Measurements from ENCODE around the gene ITSN1. TPM values are rescaled to one million over a fixed set of nuclear protein-coding genes. Genes with fewer than 3 reads are reported as not detected.
"Not testable (repeated sequence)": the region's sequence is repeated elsewhere in the genome, so short reads cannot be mapped to it uniquely, and the experiment has no call there.

Gene ITSN1
- total RNA-seq, 1 donor from 2014 or later: 116 TPM

- H3K27ac Mint-ChIP-seq: peak overlapping the region; percentile 1
- TF ChIP-seq CTCF (IDR thresholded peaks at IDR 0.05; ENCODE audit: unreplicated experiment): no peak
- DNase-seq (ENCODE audit: low spot score, unreplicated experiment): no peak
- peaks cover 4% of the 10 kb centered on the region for H3K9me3 Mint-ChIP-seq (ENCODE audit: low read depth)
- H3K27me3 Mint-ChIP-seq: no peaks in the 10 kb centered on the region
- no peak overlapping the region for H3K4me3 Mint-ChIP-seq (ENCODE audit: low read depth)
- H3K36me3 Mint-ChIP-seq (ENCODE audit: insufficient read depth): peaks cover 32% of the 10 kb centered on the region
- peaks cover 7% of the 10 kb centered on the region for H3K4me1 Mint-ChIP-seq (ENCODE audit: low read depth)
These were observed 23.9 kb upstream of the ITSN1 start for GRCh38 chr21:33618407-33618806.

- Mint-ChIP-seq H3K4me3 (ENCODE audit: low read depth) (no peak overlapping the region), H3K4me1 (ENCODE audit: low read depth) (peaks cover 7% of the 10 kb centered on the region), H3K27ac (no peak overlapping the region), H3K27me3 (no peaks in the 10 kb centered on the region), H3K9me3 (ENCODE audit: low read depth) (peaks cover 4% of the 10 kb centered on the region), H3K36me3 (ENCODE audit: insufficient read depth) (peaks cover 35% of the 10 kb centered on the region)
- no peak for TF ChIP-seq CTCF (IDR thresholded peaks at IDR 0.05; ENCODE audit: unreplicated experiment)
- no peak for DNase-seq (ENCODE audit: low spot score, unreplicated experiment)
These were observed 22.6 kb upstream of the ITSN1 start for GRCh38 chr21:33619726-33620125.

DNA sequence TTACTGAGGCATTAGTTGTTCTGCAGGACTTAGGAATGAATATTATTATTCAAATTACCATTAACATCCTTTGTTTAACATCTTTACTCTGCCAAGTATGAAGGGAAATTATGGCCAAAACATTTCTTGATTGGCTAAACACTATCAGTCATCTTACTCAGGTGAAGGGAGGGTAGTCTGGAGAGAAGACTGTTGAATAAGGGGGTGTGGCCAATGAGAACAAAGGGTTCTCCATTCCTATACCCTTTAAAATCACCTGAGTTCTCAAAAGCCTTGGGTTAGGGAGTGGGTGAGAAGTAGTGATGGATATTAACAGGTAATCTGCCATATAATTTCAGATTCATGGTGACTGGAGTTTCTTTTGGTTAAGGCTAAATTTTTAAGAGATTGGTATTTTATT lies 20.0 kb upstream of the ITSN1 start:
- Mint-ChIP-seq H3K4me1 (ENCODE audit: low read depth) (peaks cover 7% of the 10 kb centered on the region), H3K36me3 (ENCODE audit: insufficient read depth) (peaks cover 31% of the 10 kb centered on the region), H3K4me3 (ENCODE audit: low read depth) (no peak overlapping the region), H3K9me3 (ENCODE audit: low read depth) (peaks cover 3% of the 10 kb centered on the region), H3K27me3 (no peaks in the 10 kb centered on the region), H3K27ac (no peak overlapping the region)
- TF ChIP-seq CTCF (IDR thresholded peaks at IDR 0.05; ENCODE audit: unreplicated experiment): no peak
- DNase-seq (ENCODE audit: low spot score, unreplicated experiment): no peak

- not testable (repeated sequence) for H3K4me3 Mint-ChIP-seq (ENCODE audit: low read depth); H3K27me3 Mint-ChIP-seq; H3K4me1 Mint-ChIP-seq (ENCODE audit: low read depth); H3K27ac Mint-ChIP-seq; H3K9me3 Mint-ChIP-seq (ENCODE audit: low read depth); DNase-seq (ENCODE audit: low spot score, unreplicated experiment)
- H3K36me3 Mint-ChIP-seq (ENCODE audit: insufficient read depth): peaks cover 23% of the 10 kb centered on the region
These were observed 16.1 kb upstream of the ITSN1 start for GRCh38 chr21:33626151-33626550.

DNA sequence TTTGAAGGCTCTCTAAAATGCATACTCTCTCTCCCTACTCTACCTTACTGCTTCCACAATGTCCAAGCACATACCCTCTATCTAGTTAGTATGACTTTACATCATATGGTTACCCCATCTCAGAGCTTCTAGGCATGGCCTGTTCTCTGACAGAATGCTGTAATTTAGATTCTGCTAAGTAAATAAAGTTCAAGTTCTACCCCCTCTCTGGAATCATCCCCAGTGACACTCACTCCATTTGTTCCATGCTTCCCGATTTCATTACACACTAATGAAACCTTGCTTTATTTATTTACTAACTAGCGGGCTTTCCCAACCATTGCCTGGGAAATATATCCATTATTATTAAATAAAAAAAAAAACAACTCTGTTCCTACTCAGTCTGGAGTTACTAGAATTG lies 8.0 kb upstream of the ITSN1 start:
- peaks cover 23% of the 10 kb centered on the region for H3K36me3 Mint-ChIP-seq (ENCODE audit: insufficient read depth)
- no peak for TF ChIP-seq CTCF (IDR thresholded peaks at IDR 0.05; ENCODE audit: unreplicated experiment)
- H3K27ac Mint-ChIP-seq: no peak overlapping the region
- DNase-seq (ENCODE audit: low spot score, unreplicated experiment): no peak
- H3K9me3 Mint-ChIP-seq (ENCODE audit: low read depth): peaks cover 7% of the 10 kb centered on the region
- H3K27me3 Mint-ChIP-seq: no peaks in the 10 kb centered on the region
- H3K4me1 Mint-ChIP-seq (ENCODE audit: low read depth): no peaks in the 10 kb centered on the region
- H3K4me3 Mint-ChIP-seq (ENCODE audit: low read depth): no peak overlapping the region

DNA sequence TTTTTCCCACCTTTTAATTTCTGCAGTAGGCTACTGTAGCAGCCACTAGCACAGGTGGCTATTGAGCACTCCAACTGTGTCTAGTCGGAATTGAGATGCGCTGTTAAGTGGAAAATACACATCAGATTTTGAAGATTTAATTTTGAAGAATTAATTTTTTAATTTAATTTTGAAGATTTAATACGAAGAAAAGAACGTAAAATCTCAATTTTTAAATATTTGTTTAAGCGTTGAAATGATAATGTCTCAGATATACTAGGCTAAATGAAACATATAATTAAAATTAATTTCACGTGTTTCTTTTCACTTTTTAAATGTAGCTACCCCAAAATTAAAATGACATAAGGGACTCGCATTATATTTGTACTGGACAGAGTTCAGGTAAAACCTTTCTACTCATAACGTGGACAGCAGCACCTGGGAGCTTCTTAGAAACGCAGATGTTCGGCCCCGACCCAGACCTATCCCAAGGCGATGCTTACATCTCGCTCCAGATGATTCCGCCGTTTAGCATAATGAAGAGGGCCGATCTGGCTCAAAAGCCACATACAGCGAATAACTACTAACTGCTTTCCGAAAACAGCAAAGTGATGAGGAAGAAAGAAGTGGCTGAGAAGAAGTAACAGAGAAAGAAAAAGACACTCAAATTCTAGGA lies 1.5 kb upstream of the ITSN1 start:
- peaks cover 8% of the 10 kb centered on the region for H3K36me3 Mint-ChIP-seq (ENCODE audit: insufficient read depth)
- H3K4me1 Mint-ChIP-seq (ENCODE audit: low read depth): peaks cover 19% of the 10 kb centered on the region
- TF ChIP-seq CTCF (IDR thresholded peaks at IDR 0.05; ENCODE audit: unreplicated experiment): no peak
- no peak for DNase-seq (ENCODE audit: low spot score, unreplicated experiment)
- H3K9me3 Mint-ChIP-seq (ENCODE audit: low read depth): peaks cover 7% of the 10 kb centered on the region
- H3K4me3 Mint-ChIP-seq (ENCODE audit: low read depth): peak overlapping the region; percentile 86
- no peaks in the 10 kb centered on the region for H3K27me3 Mint-ChIP-seq
- H3K27ac Mint-ChIP-seq: peak overlapping the region; percentile 99
